GM12878 (cell line): ENCODE results near the gene TM4SF18.

ENCODE experiments used
- CBX3 ChIP-seq: fragments of 200-600 bp; sonication (generic); IDR thresholded peaks from 2 replicates; pipeline ENCODE4 v1.6.1; 2016; ENCODE audit warnings: low read depth, borderline replicate concordance
- CREB1 ChIP-seq: IDR thresholded peaks from 2 replicates; pipeline ENCODE4 v1.6.1; 2012; ENCODE audit warnings: low read depth, mild to moderate bottlenecking, inconsistent platforms
- NR2C2 ChIP-seq: IDR thresholded peaks from 2 replicates; pipeline ENCODE4 v1.6.1; 2011; ENCODE audit warnings: borderline replicate concordance, low read depth; ENCODE audit not compliant: control insufficient read depth, insufficient read length
- RAD51 ChIP-seq: fragments of 450-650 bp; IDR thresholded peaks from 2 replicates; pipeline ENCODE4 v1.6.1; 2016; ENCODE audit warnings: moderate library complexity, mild to moderate bottlenecking, inconsistent platforms
- TF ChIP-seq, protein P1 (sequence below), 3 experiments: IDR thresholded peaks in 2 of 3; conservative IDR thresholded peaks in 1 of 3; 2 replicates each; pipeline ENCODE4 v1.5.1; 2011; ENCODE audit warnings: low read depth in 3 of 3, low read length in 3 of 3, mild to moderate bottlenecking in 3 of 3, control low read depth in 2 of 3, moderate library complexity in 2 of 3, inconsistent platforms in 1 of 3, mixed read lengths in 1 of 3; ENCODE audit not compliant: control insufficient read depth in 2 of 3, insufficient read depth in 1 of 3; ENCODE audit errors: extremely low read depth in 1 of 3

DNA sequence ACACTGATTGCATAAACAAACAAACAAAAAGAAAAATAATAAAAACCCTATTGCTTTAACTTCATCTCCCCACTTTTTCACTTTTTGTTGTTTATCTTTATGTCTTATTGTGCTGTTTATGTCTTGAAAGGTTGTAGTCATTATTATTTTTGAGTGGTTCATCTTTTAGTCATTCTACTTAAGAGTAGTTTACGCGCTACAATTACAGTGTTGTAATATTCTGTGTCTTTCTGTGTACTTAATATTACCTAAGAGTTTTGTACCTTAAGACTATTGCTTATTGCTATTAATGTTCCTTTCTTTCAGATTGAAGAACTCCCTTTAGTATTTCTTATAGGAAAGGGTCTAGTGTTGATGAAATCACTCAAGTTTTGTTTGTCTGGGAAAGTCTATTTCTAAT, 28.1 kb downstream of the TM4SF18 start:
- TF ChIP-seq, protein P1, sequence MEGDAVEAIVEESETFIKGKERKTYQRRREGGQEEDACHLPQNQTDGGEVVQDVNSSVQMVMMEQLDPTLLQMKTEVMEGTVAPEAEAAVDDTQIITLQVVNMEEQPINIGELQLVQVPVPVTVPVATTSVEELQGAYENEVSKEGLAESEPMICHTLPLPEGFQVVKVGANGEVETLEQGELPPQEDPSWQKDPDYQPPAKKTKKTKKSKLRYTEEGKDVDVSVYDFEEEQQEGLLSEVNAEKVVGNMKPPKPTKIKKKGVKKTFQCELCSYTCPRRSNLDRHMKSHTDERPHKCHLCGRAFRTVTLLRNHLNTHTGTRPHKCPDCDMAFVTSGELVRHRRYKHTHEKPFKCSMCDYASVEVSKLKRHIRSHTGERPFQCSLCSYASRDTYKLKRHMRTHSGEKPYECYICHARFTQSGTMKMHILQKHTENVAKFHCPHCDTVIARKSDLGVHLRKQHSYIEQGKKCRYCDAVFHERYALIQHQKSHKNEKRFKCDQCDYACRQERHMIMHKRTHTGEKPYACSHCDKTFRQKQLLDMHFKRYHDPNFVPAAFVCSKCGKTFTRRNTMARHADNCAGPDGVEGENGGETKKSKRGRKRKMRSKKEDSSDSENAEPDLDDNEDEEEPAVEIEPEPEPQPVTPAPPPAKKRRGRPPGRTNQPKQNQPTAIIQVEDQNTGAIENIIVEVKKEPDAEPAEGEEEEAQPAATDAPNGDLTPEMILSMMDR (IDR thresholded peaks at IDR 0.05 in 2 of 3, conservative IDR thresholded peaks at IDR 0.05 in 1 of 3; ENCODE audit: control insufficient read depth in 2 of 3, extremely low read depth in 1 of 3, insufficient read depth in 1 of 3, low read depth in 3 of 3, low read length in 3 of 3): no peak
- TF ChIP-seq CBX3 (no peak), NR2C2 (no peak), RAD51 (no peak), CREB1 (no peak)
